OCI-LY1 (cell line): ENCODE measurements around the gene TSACC.
A peak's percentile ranks its signal among the peaks of the same experiment; 100 is the strongest.
"Not testable (repeated sequence)": the region's sequence is repeated elsewhere in the genome, so short reads cannot be mapped to it uniquely, and the experiment has no call there.

Experiments
- H2AFZ ChIP-seq: fragments of 200-600 bp; sonication (generic), shearing (Covaris generic); 2 replicates; pipeline ENCODE4 v1.6.0; 2014; ENCODE audit warnings: antibody characterized with exemption, mild to moderate bottlenecking, low read length
- H3F3A ChIP-seq: fragments of 200-600 bp; sonication (generic), shearing (Covaris generic); 2 replicates; pipeline ENCODE4 v1.6.0; 2014; ENCODE audit warnings: mild to moderate bottlenecking, antibody characterized with exemption, low read length, moderate library complexity; ENCODE audit not compliant: insufficient read depth
- H3K27ac ChIP-seq: fragments of 200-600 bp; sonication (generic); 2 replicates; pipeline ENCODE4 v1.5.1; 2014; ENCODE audit warnings: low read length, mixed run types, mild to moderate bottlenecking, low read depth; ENCODE audit not compliant: poor library complexity, severe bottlenecking
- H3K27me3 ChIP-seq: fragments of 200-600 bp; sonication (generic); 2 replicates; pipeline ENCODE4 v1.6.0; 2014; ENCODE audit warnings: antibody characterized with exemption, mild to moderate bottlenecking, low read length, moderate library complexity; ENCODE audit not compliant: insufficient read depth
- H3K36me3 ChIP-seq: fragments of 200-600 bp; sonication (generic); 2 replicates; pipeline ENCODE4 v1.6.1; 2014; ENCODE audit warnings: mild to moderate bottlenecking, antibody characterized with exemption, low read length, moderate library complexity, mixed read lengths; ENCODE audit not compliant: insufficient read depth
- H3K4me1 ChIP-seq: fragments of 200-600 bp; sonication (generic); 2 replicates; pipeline ENCODE4 v1.5.1; 2014; ENCODE audit warnings: mild to moderate bottlenecking, low read length, moderate library complexity; ENCODE audit not compliant: insufficient read depth, severe bottlenecking
- H3K4me2 ChIP-seq: fragments of 200-600 bp; sonication (generic), shearing (Covaris generic); 2 replicates; pipeline ENCODE4 v1.6.1; 2014; ENCODE audit warnings: low read length
- H3K4me3 ChIP-seq: fragments of 200-600 bp; sonication (generic); 2 replicates; pipeline ENCODE4 v1.5.1; 2014; ENCODE audit warnings: low read length, low read depth, mild to moderate bottlenecking, mixed read lengths; ENCODE audit not compliant: poor library complexity, severe bottlenecking
- H3K79me2 ChIP-seq: fragments of 200-600 bp; shearing (Covaris generic); 2 replicates; pipeline ENCODE4 v1.6.1; 2016; ENCODE audit warnings: mixed run types, low read length, mixed read lengths; ENCODE audit not compliant: insufficient read depth
- H3K9ac ChIP-seq: fragments of 200-600 bp; sonication (generic), shearing (Covaris generic); 2 replicates; pipeline ENCODE4 v1.6.1; 2014; ENCODE audit warnings: mild to moderate bottlenecking, low read length, mixed read lengths
- H3K9me2 ChIP-seq: fragments of 200-600 bp; sonication (generic), shearing (Covaris generic); 2 replicates; pipeline ENCODE4 v1.6.1; 2014; ENCODE audit warnings: low read depth, mild to moderate bottlenecking, low read length, mixed read lengths
- H3K9me3 ChIP-seq: fragments of 200-600 bp; shearing (Covaris generic); 2 replicates; pipeline ENCODE4 v1.6.1; 2014; ENCODE audit warnings: low read length, mixed read lengths
- H4K20me1 ChIP-seq: fragments of 200-600 bp; sonication (generic), shearing (Covaris generic); 2 replicates; pipeline ENCODE4 v1.6.0; 2016; ENCODE audit warnings: mild to moderate bottlenecking, low read length; ENCODE audit not compliant: insufficient read depth
- CTCF ChIP-seq: fragments of 200-600 bp; sonication (generic), shearing (Covaris generic); IDR thresholded peaks from 2 replicates; pipeline ENCODE4 v1.5.1; 2017; ENCODE audit warnings: mild to moderate bottlenecking, antibody characterized with exemption, low read length, moderate library complexity, mixed read lengths
- EZH2 ChIP-seq: fragments of 200-600 bp; sonication (generic), shearing (Covaris generic); IDR thresholded peaks from 2 replicates; pipeline ENCODE4 v1.8.0; 2017; ENCODE audit warnings: borderline replicate concordance, mixed run types, mild to moderate bottlenecking, antibody characterized with exemption, low read length, moderate library complexity, mixed read lengths

Gene TSACC

GRCh38 chr1:156337052-156337887, 1.1 kb upstream of the TSACC start:
- Histone ChIP-seq H2AFZ (no peak overlapping the region), H3K36me3 (peaks cover 52% of the 10 kb centered on the region), H3K9me2 (no peaks in the 10 kb centered on the region), H3K4me1 (peaks cover 17% of the 10 kb centered on the region), H4K20me1 (no peaks in the 10 kb centered on the region), H3F3A (no peaks in the 10 kb centered on the region), H3K9ac (peak overlapping the region; percentile 79), H3K27me3 (no peaks in the 10 kb centered on the region), H3K9me3 (no peaks in the 10 kb centered on the region), H3K79me2 (peaks cover 32% of the 10 kb centered on the region), H3K4me2 (peak overlapping the region; percentile 93), H3K27ac (peak overlapping the region; percentile 61), H3K4me3 (peak overlapping the region; percentile 97)
- TF ChIP-seq CTCF (no peak), EZH2 (no peak)

- Histone ChIP-seq H3F3A (no peaks in the 10 kb centered on the region), H3K4me1 (peaks cover 17% of the 10 kb centered on the region), H3K4me3 (peak overlapping the region; percentile 97), H3K27me3 (no peaks in the 10 kb centered on the region), H3K36me3 (peaks cover 47% of the 10 kb centered on the region), H2AFZ (no peak overlapping the region), H3K9me2 (no peaks in the 10 kb centered on the region), H3K4me2 (peak overlapping the region; percentile 93), H3K9me3 (no peaks in the 10 kb centered on the region), H4K20me1 (no peaks in the 10 kb centered on the region), H3K27ac (peak overlapping the region; percentile 61), H3K79me2 (peaks cover 32% of the 10 kb centered on the region), H3K9ac (peak overlapping the region; percentile 79)
- no peak for TF ChIP-seq EZH2
Measured at GRCh38 chr1:156337888-156338179, 492 bp upstream of the TSACC start.

- Histone ChIP-seq H3K9ac (no peak overlapping the region), H3K4me3 (no peak overlapping the region), H3K36me3 (peaks cover 2% of the 10 kb centered on the region; the same call in 1 of the 2 replicates)
Measured at GRCh38 chr1:156342166-156342955, 4.0 kb downstream of the TSACC start.

GRCh38 chr1:156344409-156344808, 6.1 kb downstream of the TSACC start:
- Histone ChIP-seq H3K4me1 (no peaks in the 10 kb centered on the region), H3K36me3 (no peaks in the 10 kb centered on the region)

More at GRCh38 chr1:156342166-156342955, 4.0 kb downstream of the TSACC start:
- H3K27ac ChIP-seq: no peak overlapping the region
- H3K27me3 ChIP-seq: 0 out of 2 replicates have a peak, but pooled peaks cover 14% of the 10 kb centered on the region
- H3K4me2 ChIP-seq: no peak overlapping the region
- no peaks in the 10 kb centered on the region for H3F3A ChIP-seq
- peaks cover 6% of the 10 kb centered on the region for H3K79me2 ChIP-seq
- no peaks in the 10 kb centered on the region for H4K20me1 ChIP-seq
- no peaks in the 10 kb centered on the region for H3K4me1 ChIP-seq
- TF ChIP-seq EZH2: no peak
- H2AFZ ChIP-seq: no peak overlapping the region
- H3K9me3 ChIP-seq: no peaks in the 10 kb centered on the region
- H3K9me2 ChIP-seq: no peaks in the 10 kb centered on the region

GRCh38 chr1:156346035-156346434, 7.7 kb downstream of the TSACC start:
- H3F3A ChIP-seq, H3K9ac ChIP-seq, H3K4me3 ChIP-seq, H3K9me3 ChIP-seq, H3K4me2 ChIP-seq, H2AFZ ChIP-seq, H3K79me2 ChIP-seq, H3K27ac ChIP-seq, H3K36me3 ChIP-seq, H4K20me1 ChIP-seq, H3K4me1 ChIP-seq, H3K9me2 ChIP-seq: not testable (repeated sequence)
- 0 out of 2 replicates have a peak, but pooled peaks cover 14% of the 10 kb centered on the region for H3K27me3 ChIP-seq

More at GRCh38 chr1:156344409-156344808, 6.1 kb downstream of the TSACC start:
- Histone ChIP-seq H3K9ac (no peak overlapping the region), H3K27me3 (0 out of 2 replicates have a peak, but pooled peaks cover 14% of the 10 kb centered on the region), H3F3A (no peaks in the 10 kb centered on the region), H3K4me3 (no peak overlapping the region), H3K79me2 (no peaks in the 10 kb centered on the region), H3K9me3 (no peaks in the 10 kb centered on the region), H4K20me1 (no peaks in the 10 kb centered on the region), H3K27ac (no peak overlapping the region), H3K4me2 (no peak overlapping the region), H3K9me2 (no peaks in the 10 kb centered on the region), H2AFZ (no peak overlapping the region)
- TF ChIP-seq EZH2 (no peak), CTCF (no peak)
